Measurements from ENCODE around the gene FILIP1L.

Gene FILIP1L

GRCh38 chr3:99967796-99968195, 146.5 kb downstream of the FILIP1L start:
- DNase-seq, result no peak

- no peak for DNase-seq
Measured at GRCh38 chr3:99966662-99967416, 147.5 kb downstream of the FILIP1L start.

GRCh38 chr3:99965681-99966408, 148.5 kb downstream of the FILIP1L start:
- no peak for DNase-seq

- no peak for DNase-seq
Measured at GRCh38 chr3:99965077-99965476, 149.2 kb downstream of the FILIP1L start.

GRCh38 chr3:99962703-99963102, 151.6 kb downstream of the FILIP1L start:
- no peak for DNase-seq

- DNase-seq, result no peak
Measured at GRCh38 chr3:99961756-99962515, 152.4 kb downstream of the FILIP1L start.

- DNase-seq, result no peak
Measured at GRCh38 chr3:99960941-99961340, 153.4 kb downstream of the FILIP1L start.

- no peak for DNase-seq
Measured at GRCh38 chr3:99960123-99960878, 154.0 kb downstream of the FILIP1L start.

GRCh38 chr3:99958222-99958912, 155.9 kb downstream of the FILIP1L start:
- DNase-seq, result no peak

GRCh38 chr3:99957151-99957796, 157.0 kb downstream of the FILIP1L start:
- no peak for DNase-seq

GRCh38 chr3:99955773-99956562, 158.3 kb downstream of the FILIP1L start:
- no peak for DNase-seq

- DNase-seq, result no peak
Measured at GRCh38 chr3:99954914-99955644, 159.2 kb downstream of the FILIP1L start.

GRCh38 chr3:99953596-99953995, 160.7 kb downstream of the FILIP1L start:
- DNase-seq, result no peak

- no peak for DNase-seq
Measured at GRCh38 chr3:99952306-99952705, 162.0 kb downstream of the FILIP1L start.

- DNase-seq, result no peak
Measured at GRCh38 chr3:99951701-99952100, 162.6 kb downstream of the FILIP1L start.

- DNase-seq, result no peak
Measured at GRCh38 chr3:99950921-99951320, 163.4 kb downstream of the FILIP1L start.

- no peak for DNase-seq
Measured at GRCh38 chr3:99949956-99950670, 164.2 kb downstream of the FILIP1L start.

- DNase-seq, result no peak
Measured at GRCh38 chr3:99948467-99949089, 165.7 kb downstream of the FILIP1L start.

GRCh38 chr3:99947356-99947755, 166.9 kb downstream of the FILIP1L start:
- no peak for DNase-seq

Data from midbrain (tissue), 1 donor.